BJ (cell line): ENCODE measurements around the gene GPSM1. TPM values are rescaled to one million over a fixed set of nuclear protein-coding genes. Genes with fewer than 3 reads are reported as not detected.

Source experiments
- CTCF ChIA-PET: fragments of 350-600 bp; formaldehyde crosslinking; extraction: SDS; loops from one replicate; lab custom pipeline; 2021; ENCODE audit warnings: antibody characterized with exemption, inconsistent platforms; lab: Yijun Ruan, JAX
- POLR2A ChIA-PET: fragments of 300-600 bp; sonication (Branson Sonifier 250); formaldehyde crosslinking; extraction: SDS; loops from one replicate; lab custom pipeline; 2021; ENCODE audit warnings: antibody characterized with exemption; lab: Charles Lee
- DNase-seq: peaks from one replicate; pipeline ENCODE4 v3.0.0-alpha.2; 2011; ENCODE audit warnings: low read depth
- H3K27me3 ChIP-seq: 2 replicates; pipeline ENCODE4 v1.6.0; 2011; ENCODE audit warnings: low read length; ENCODE audit not compliant: control insufficient read depth, insufficient read depth
- H3K36me3 ChIP-seq: 2 replicates; pipeline ENCODE4 v1.5.1; 2011; ENCODE audit warnings: low read length; ENCODE audit not compliant: control insufficient read depth, insufficient read depth
- H3K4me3 ChIP-seq: 2 replicates; pipeline ENCODE4 v1.5.1; 2011; ENCODE audit warnings: low read depth, mild to moderate bottlenecking, control low read depth, low read length
- CTCF ChIP-seq: IDR thresholded peaks from 2 replicates; pipeline ENCODE4 v1.5.1; 2011; ENCODE audit warnings: low read depth, mild to moderate bottlenecking, control low read depth, inconsistent platforms, low read length, moderate library complexity; ENCODE audit not compliant: insufficient read depth
- polyA plus RNA-seq: library from polyadenylated mRNA; depleted of rRNA; stranded (reverse); fragments of >200 nt; gene quantifications from 2 replicates; pipeline ENCODE4 v1.2.3, GENCODE V29; 2011

Gene GPSM1
- polyA plus RNA-seq, 1 experiment, result 33.1 TPM

- no peaks in the 10 kb centered on the region for H3K36me3 ChIP-seq
- no peak for TF ChIP-seq CTCF
- DNase-seq, result no peak
- no peak overlapping the region for H3K4me3 ChIP-seq
- H3K27me3 ChIP-seq, result peaks cover 2% of the 10 kb centered on the region
- ChIA-PET CTCF (no interaction called here), POLR2A (no interaction called here)
These were observed 39.2 kb upstream of the GPSM1 start for GRCh38 chr9:136287960-136288753.

- DNase-seq, result no peak
- POLR2A ChIA-PET, result no interaction called here
- H3K36me3 ChIP-seq, result no peaks in the 10 kb centered on the region
These were observed 37.5 kb upstream of the GPSM1 start for GRCh38 chr9:136289651-136290507.

GRCh38 chr9:136290508-136291000 is 36.8 kb upstream of the GPSM1 start:
- Histone ChIP-seq H3K4me3 (no peak overlapping the region), H3K36me3 (no peaks in the 10 kb centered on the region), H3K27me3 (peaks cover 2% of the 10 kb centered on the region)
- POLR2A ChIA-PET, result no interaction called here
- no peak for DNase-seq
- no peak for TF ChIP-seq CTCF
- CTCF ChIA-PET, result no interaction called here

More at GRCh38 chr9:136289651-136290507, 37.5 kb upstream of the GPSM1 start:
- TF ChIP-seq CTCF, result no peak
- peaks cover 2% of the 10 kb centered on the region for H3K27me3 ChIP-seq
- no peak overlapping the region for H3K4me3 ChIP-seq
- CTCF ChIA-PET, result no interaction called here

GRCh38 chr9:136291306-136292025 is 35.9 kb upstream of the GPSM1 start:
- ChIA-PET CTCF (interaction anchor here (1.7 kb wide), 1 partner anchor 8 kb away, joined by 7 read pairs; no protein-coding TSS in a partner anchor), POLR2A (no interaction called here)
- Histone ChIP-seq H3K4me3 (no peak overlapping the region), H3K36me3 (no peaks in the 10 kb centered on the region), H3K27me3 (peaks cover 2% of the 10 kb centered on the region)
- no peak for DNase-seq
- no peak for TF ChIP-seq CTCF
